IMR-90 (cell line): Measurements from ENCODE around the gene IFIT5. TPM values are rescaled to one million over a fixed set of nuclear protein-coding genes. Genes with fewer than 3 reads are reported as not detected.

ENCODE experiments used
- ATAC-seq: fragments of 200-7000 bp; cut with Tn5 transposase; 2 replicates; pipeline ENCODE4 v1.9.1; 2020; ENCODE audit warnings: low read depth, mild to moderate bottlenecking, moderate library complexity
- BruUV-seq: library from RNA; stranded (reverse); fragments of 400-500 nt; replicated peaks from 2 replicates; lab custom pipeline; 2021; lab: Mats Ljungman, UMichigan
- CTCF ChIA-PET: fragments of 300-600 bp; formaldehyde crosslinking; extraction: SDS; loops from one replicate; lab custom pipeline; 2021; ENCODE audit warnings: antibody characterized with exemption; lab: Yijun Ruan, JAX
- POLR2A ChIA-PET: fragments of 300-600 bp; sonication (Branson Sonifier 250); formaldehyde crosslinking; loops from one replicate; lab custom pipeline; 2022; ENCODE audit warnings: antibody characterized with exemption; ENCODE audit not compliant: unreplicated experiment; lab: Charles Lee
- DNase-seq: peaks from one replicate; pipeline ENCODE4 v3.0.0; 2013
- H2AFZ ChIP-seq: replicated peaks from 2 replicates; pipeline ENCODE3; 2013; ENCODE audit warnings: low read length, mild to moderate bottlenecking; ENCODE audit not compliant: poor library complexity
- H2AK5ac ChIP-seq: 2 replicates; pipeline ENCODE4 v1.6.1; 2013; ENCODE audit warnings: low read depth, low read length, inconsistent platforms
- H2AK9ac ChIP-seq: replicated peaks from 2 replicates; pipeline ENCODE3; 2013; ENCODE audit warnings: mild to moderate bottlenecking, low read depth, low read length, moderate library complexity; ENCODE audit not compliant: poor library complexity
- H2BK120ac ChIP-seq: 2 replicates; pipeline ENCODE4 v1.6.1; 2013; ENCODE audit warnings: low read depth, low read length, inconsistent platforms
- H2BK15ac ChIP-seq: 3 replicates; pipeline ENCODE4 v1.6.1; 2013; ENCODE audit warnings: low read depth, low read length, inconsistent platforms
- H2BK20ac ChIP-seq: 2 replicates; pipeline ENCODE4 v1.6.1; 2013; ENCODE audit warnings: low read depth, mild to moderate bottlenecking, inconsistent platforms, low read length, moderate library complexity
- H2BK5ac ChIP-seq: 2 replicates; pipeline ENCODE4 v1.6.1; 2013; ENCODE audit warnings: mild to moderate bottlenecking, low read depth, low read length, inconsistent platforms; ENCODE audit not compliant: poor library complexity, severe bottlenecking
- H3K14ac ChIP-seq: replicated peaks from 2 replicates; pipeline ENCODE4 v1.6.1; 2013; ENCODE audit warnings: low read depth, low read length, inconsistent platforms
- H3K18ac ChIP-seq: 2 replicates; pipeline ENCODE4 v1.6.1; 2013; ENCODE audit warnings: low read depth, low read length, control low read depth
- H3K23ac ChIP-seq: 2 replicates; pipeline ENCODE4 v1.6.1; 2013; ENCODE audit warnings: low read depth, low read length, inconsistent platforms
- H3K27ac ChIP-seq: 2 replicates; pipeline ENCODE4 v1.5.1; 2013; ENCODE audit warnings: mild to moderate bottlenecking, control low read depth, low read length; ENCODE audit not compliant: insufficient read depth
- H3K27me3 ChIP-seq: 2 replicates; pipeline ENCODE4 v1.6.1; 2013; ENCODE audit warnings: low read length; ENCODE audit not compliant: control insufficient read depth, insufficient read depth
- H3K36me3 ChIP-seq: 2 replicates; pipeline ENCODE4 v1.6.1; 2013; ENCODE audit warnings: low read length, mixed read lengths; ENCODE audit not compliant: control insufficient read depth, insufficient read depth
- H3K4ac ChIP-seq: 2 replicates; pipeline ENCODE4 v1.6.1; 2013; ENCODE audit warnings: low read depth, low read length, inconsistent platforms
- H3K4me1 ChIP-seq: 2 replicates; pipeline ENCODE4 v1.6.1; 2013; ENCODE audit warnings: low read length, mixed read lengths; ENCODE audit not compliant: control insufficient read depth, insufficient read depth
- H3K4me2 ChIP-seq: 2 replicates; pipeline ENCODE4 v1.6.1; 2013; ENCODE audit warnings: low read depth, mild to moderate bottlenecking, control low read depth, low read length, moderate library complexity
- H3K4me3 ChIP-seq: 2 replicates; pipeline ENCODE4 v1.5.1; 2013; ENCODE audit warnings: low read depth, mild to moderate bottlenecking, control low read depth, low read length, moderate library complexity; ENCODE audit not compliant: insufficient read depth
- H3K56ac ChIP-seq: 2 replicates; pipeline ENCODE4 v1.6.1; 2013; ENCODE audit warnings: low read length, inconsistent platforms; ENCODE audit not compliant: insufficient read depth; ENCODE audit errors: extremely low read depth
- H3K79me1 ChIP-seq, 2 experiments: 2 replicates each; pipeline ENCODE4 v1.6.1; 2013; ENCODE audit warnings: low read length in 2 of 2, inconsistent platforms in 1 of 2, low read depth in 1 of 2
- H3K9ac ChIP-seq: 2 replicates; pipeline ENCODE4 v1.6.1; 2013; ENCODE audit warnings: low read depth, low read length, control low read depth
- H3K9me1 ChIP-seq: 2 replicates; pipeline ENCODE4 v1.6.1; 2013; ENCODE audit warnings: low read length, inconsistent platforms; ENCODE audit not compliant: insufficient read depth
- H3K9me3 ChIP-seq: 2 replicates; pipeline ENCODE4 v1.6.1; 2013; ENCODE audit warnings: low read length; ENCODE audit not compliant: control insufficient read depth, insufficient read depth
- H4K20me1 ChIP-seq: 2 replicates; pipeline ENCODE4 v1.6.1; 2013; ENCODE audit warnings: low read length, inconsistent platforms; ENCODE audit not compliant: insufficient read depth
- H4K5ac ChIP-seq: 2 replicates; pipeline ENCODE4 v1.6.1; 2013; ENCODE audit warnings: mild to moderate bottlenecking, low read depth, low read length, control low read depth
- H4K8ac ChIP-seq, 2 experiments: 2 replicates each; pipeline ENCODE4 v1.6.1; 2013; ENCODE audit warnings: low read depth in 2 of 2, low read length in 2 of 2, control low read depth in 1 of 2, inconsistent platforms in 1 of 2
- H4K91ac ChIP-seq: 2 replicates; pipeline ENCODE4 v1.6.1; 2013; ENCODE audit warnings: low read depth, low read length, inconsistent platforms; ENCODE audit not compliant: insufficient read depth
- CHD1 ChIP-seq: IDR thresholded peaks from 2 replicates; pipeline ENCODE4 v1.6.1; 2012; ENCODE audit warnings: low read depth, low read length, improper control_type of control experiment
- CTCF ChIP-seq: conservative IDR thresholded peaks from 2 replicates; pipeline ENCODE4 v1.5.1; 2012; ENCODE audit warnings: mild to moderate bottlenecking, low read depth, low read length, improper control_type of control experiment
- ELK1 ChIP-seq: fragments of 150-350 bp; IDR thresholded peaks from 2 replicates; pipeline ENCODE4 v1.6.1; 2016; ENCODE audit warnings: low read depth, mild to moderate bottlenecking, low read length, moderate library complexity, borderline replicate concordance
- FOS ChIP-seq: fragments of 150-350 bp; IDR thresholded peaks from 2 replicates; pipeline ENCODE4 v1.6.1; 2016; ENCODE audit warnings: low read depth, low read length
- MAZ ChIP-seq: IDR thresholded peaks from 2 replicates; pipeline ENCODE4 v1.6.1; 2012; ENCODE audit warnings: low read depth, mild to moderate bottlenecking, low read length, improper control_type of control experiment, moderate library complexity, borderline replicate concordance
- MXI1 ChIP-seq: IDR thresholded peaks from 2 replicates; pipeline ENCODE4 v1.6.1; 2012; ENCODE audit warnings: low read depth, mild to moderate bottlenecking, low read length, moderate library complexity, borderline replicate concordance
- NFE2L2 ChIP-seq: fragments of 150-350 bp; IDR thresholded peaks from 2 replicates; pipeline ENCODE4 v1.6.1; 2016; ENCODE audit warnings: low read depth, mild to moderate bottlenecking, low read length
- POLR2A ChIP-seq: IDR thresholded peaks from 2 replicates; pipeline ENCODE4 v1.6.1; 2012; ENCODE audit warnings: mild to moderate bottlenecking, low read depth, low read length
- RCOR1 ChIP-seq: IDR thresholded peaks from 2 replicates; pipeline ENCODE4 v1.6.1; 2012; ENCODE audit warnings: mild to moderate bottlenecking, low read length, improper control_type of control experiment; ENCODE audit not compliant: insufficient replicate concordance
- RFX5 ChIP-seq: IDR thresholded peaks from 2 replicates; pipeline ENCODE4 v1.8.0; 2012; ENCODE audit warnings: low read depth, mild to moderate bottlenecking, low read length, moderate library complexity
- SMC3 ChIP-seq: fragments of 150-350 bp; IDR thresholded peaks from 2 replicates; pipeline ENCODE4 v1.6.1; 2016; ENCODE audit warnings: low read depth, mild to moderate bottlenecking, antibody characterized with exemption, low read length, moderate library complexity
- USF2 ChIP-seq: fragments of 150-350 bp; IDR thresholded peaks from 2 replicates; pipeline ENCODE4 v1.6.1; 2017; ENCODE audit warnings: mild to moderate bottlenecking, antibody characterized with exemption, low read length, low read depth
- WGBS, 2 experiments: methylation state at CpG; one replicate each; pipeline versions ENCODE4 v1.1.5 to v1.1.7; 2013; ENCODE audit warnings: missing lambda C conversion rate in 2 of 2; ENCODE audit not compliant: insufficient read length in 1 of 2; ENCODE audit errors: extremely low coverage in 2 of 2; 5-methylcytosine and 5-hydroxymethylcytosine counted together
- dilution Hi-C: fragments of 300-500 bp; cut with HindIII; formaldehyde crosslinking; loops from one replicate; pipeline ENCODE4 v1.14.3; 2018; ENCODE audit warnings: low sequenced_read_pairs; ENCODE audit not compliant: unreplicated experiment
- in situ Hi-C: fragments of 300-500 bp; cut with MboI; formaldehyde crosslinking; loops from 3 replicates; pipeline ENCODE4 v1.14.3; 2019; ENCODE audit warnings: low sequenced_read_pairs, inconsistent platforms, mixed read lengths
- intact Hi-C: fragments of 100-400 bp; cut with micrococcal nuclease; formaldehyde crosslinking; loops from 2 replicates; pipeline ENCODE4 v1.10.0; 2022
- polyA plus RNA-seq, 3 experiments: library from polyadenylated mRNA; depleted of rRNA; stranded (reverse); fragments of >200 nt; gene quantifications; 2 replicates each; pipeline ENCODE4 v1.2.3, GENCODE V29; 2012; ENCODE audit warnings: low replicate concordance in 1 of 3
- total RNA-seq: library from RNA; depleted of rRNA; stranded (reverse); fragments of >200 nt; gene quantifications from 2 replicates; pipeline ENCODE4 v1.2.3, GENCODE V29; 2012

IFIT5 gene
- total and polyA plus RNA-seq, 2 of the 4 experiments (the other 2 are of a cell fraction) = 5.2 to 18.1 TPM

- WGBS, 2 experiments = no CpG with 5 or more reads among the region's 1 CpG
- Histone ChIP-seq H2AK5ac (no peak overlapping the region), H3K9me3 (no peaks in the 10 kb centered on the region), H4K5ac (no peak overlapping the region), H4K91ac (no peak overlapping the region), H3K14ac (no peak overlapping the region), H2AK9ac (no peak overlapping the region), H2BK20ac (no peak overlapping the region), H3K79me1 (no peaks in the 10 kb centered on the region), H2BK5ac (no peak overlapping the region), H3K9me1 (0 out of 2 replicates have a peak, but pooled peaks cover 8% of the 10 kb centered on the region), H3K36me3 (no peaks in the 10 kb centered on the region), H2BK15ac (no peak overlapping the region), H3K27me3 (no peaks in the 10 kb centered on the region), H4K20me1 (no peaks in the 10 kb centered on the region), H2BK120ac (no peak overlapping the region), H3K18ac (no peak overlapping the region), H3K4me1 (peaks cover 3% of the 10 kb centered on the region), H4K8ac (no peak overlapping the region), H3K4me3 (no peak overlapping the region), H2AFZ (no peak overlapping the region), H3K9ac (no peak overlapping the region), H3K4ac (no peak overlapping the region), H3K56ac (no peak overlapping the region), H3K23ac (no peak overlapping the region), H3K4me2 (no peak overlapping the region), H3K27ac (no peak overlapping the region)
- intact Hi-C loops = no loop called here
- TF ChIP-seq POLR2A (no peak), MXI1 (no peak), RFX5 (no peak), FOS (no peak), CTCF (no peak), MAZ (no peak), ELK1 (no peak), SMC3 (no peak), CHD1 (no peak), USF2 (no peak), NFE2L2 (no peak), RCOR1 (no peak)
- ATAC-seq = no peak
- BruUV-seq = no TSS peak
- in situ Hi-C loops = loop anchor here (25.0 kb wide), 1 partner anchor 1420 kb away; the partner anchor contains the start of genes HTR7 and RPP30
- no peak for DNase-seq
- dilution Hi-C loops = no loop called here
- ChIA-PET POLR2A (no interaction called here), CTCF (no interaction called here)
These were observed 27.9 kb downstream of the IFIT5 start for GRCh38 chr10:89442289-89442688.
